Stimulated activated CD4-positive, alpha-beta T cell treated with anti-CD3 and anti-CD28 coated beads, Interleukin-1b, Interleukin-23, amount 100 ng/mL, for 1 hour (primary cell): ENCODE data around the gene TUBB4A.

Source experiments
- DNase-seq, 2 donors: peaks; one replicate each; pipeline ENCODE4 v3.0.0-alpha.2; 2020; ENCODE audit warnings: low read depth in 2 of 2

TUBB4A gene

DNA sequence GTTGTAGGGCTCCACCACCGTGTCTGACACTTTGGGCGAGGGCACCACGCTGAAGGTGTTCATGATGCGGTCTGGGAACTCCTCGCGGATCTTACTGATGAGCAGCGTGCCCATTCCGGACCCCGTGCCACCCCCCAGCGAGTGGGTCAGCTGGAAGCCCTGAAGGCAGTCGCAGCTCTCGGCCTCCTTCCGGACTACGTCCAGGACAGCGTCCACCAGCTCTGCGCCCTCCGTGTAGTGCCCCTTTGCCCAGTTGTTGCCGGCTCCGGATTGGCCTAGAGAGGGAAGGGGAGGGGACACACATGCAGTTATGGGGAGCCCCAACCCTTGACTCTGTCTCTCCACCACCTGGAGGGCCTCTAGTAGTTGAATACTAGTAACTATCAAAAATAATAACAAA lies 6.2 kb downstream of the TUBB4A start:
- no peak for DNase-seq

DNA sequence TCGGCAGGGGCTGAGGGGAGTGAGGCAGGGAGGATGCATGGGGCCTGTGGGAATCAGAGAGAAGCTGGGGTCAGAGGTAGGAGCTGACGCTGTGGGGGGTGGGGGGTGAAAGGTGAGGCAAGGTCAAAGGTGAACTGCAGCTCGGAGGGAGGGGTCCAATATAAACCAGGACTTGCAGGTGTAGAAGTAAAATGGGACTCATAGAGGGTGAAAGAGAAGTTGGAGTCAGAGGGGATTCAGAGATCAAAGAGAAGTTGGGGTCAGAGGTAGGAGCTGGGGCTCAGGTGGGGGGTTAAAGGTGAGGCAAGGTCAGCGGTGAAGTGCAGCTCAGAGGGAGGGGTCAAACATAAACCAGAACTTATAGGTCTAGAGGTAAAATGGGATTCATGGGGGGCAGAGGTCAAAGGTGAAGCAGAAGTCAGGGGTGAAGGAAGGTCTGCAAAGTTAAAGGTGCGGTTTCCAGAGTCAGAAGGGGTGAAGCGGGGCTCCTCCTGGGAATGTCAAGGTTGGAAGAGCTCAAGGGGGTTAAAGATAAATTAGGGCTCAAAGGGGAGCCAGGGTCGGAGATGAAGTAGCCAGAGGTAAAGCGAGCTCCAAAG lies 7.6 kb downstream of the TUBB4A start:
- no peak for DNase-seq

DNA sequence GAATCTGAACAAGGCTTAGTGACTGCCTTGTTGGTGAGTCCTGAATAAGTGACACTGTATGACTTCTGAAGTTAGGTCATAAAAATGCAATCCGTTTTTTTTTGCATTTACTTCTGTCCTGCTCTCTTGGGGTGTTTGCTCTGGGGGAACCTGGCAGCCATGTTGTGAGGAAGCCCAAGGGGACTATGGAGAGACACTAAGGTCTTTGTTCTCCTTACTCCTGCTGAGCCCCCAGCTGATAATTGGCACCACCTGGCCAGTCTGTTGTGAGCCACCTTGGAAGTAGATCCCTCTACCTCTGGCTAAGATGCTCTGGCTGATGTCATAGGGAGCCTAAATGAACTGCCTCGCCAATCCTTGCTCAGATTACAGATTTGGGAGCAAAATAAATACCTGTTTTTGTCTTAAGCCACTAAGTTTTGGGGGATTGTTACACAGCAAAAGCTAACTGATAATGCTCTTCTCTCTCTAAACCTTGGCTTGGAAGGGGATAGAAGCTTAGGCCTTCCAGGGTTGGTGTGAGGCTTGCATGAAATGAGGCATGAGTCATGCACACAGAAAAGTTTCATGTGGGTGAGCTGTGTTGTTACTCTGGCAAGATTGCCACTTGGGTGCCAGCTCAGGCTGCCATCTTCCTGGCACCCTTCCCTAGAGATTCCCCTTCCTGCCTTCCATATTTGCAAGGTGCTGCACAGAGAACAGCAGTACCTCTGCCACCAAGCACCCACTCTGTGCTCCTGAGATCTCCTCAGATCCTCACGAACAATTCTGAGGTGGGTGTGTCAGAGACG lies 10.1 kb downstream of the TUBB4A start:
- DNase-seq: no peak

GRCh38 chr19:6490134-6490533 lies 12.0 kb downstream of the TUBB4A start:
- DNase-seq: no peak

- DNase-seq: no peak
Observed at GRCh38 chr19:6489278-6490061, 12.6 kb downstream of the TUBB4A start.

DNA sequence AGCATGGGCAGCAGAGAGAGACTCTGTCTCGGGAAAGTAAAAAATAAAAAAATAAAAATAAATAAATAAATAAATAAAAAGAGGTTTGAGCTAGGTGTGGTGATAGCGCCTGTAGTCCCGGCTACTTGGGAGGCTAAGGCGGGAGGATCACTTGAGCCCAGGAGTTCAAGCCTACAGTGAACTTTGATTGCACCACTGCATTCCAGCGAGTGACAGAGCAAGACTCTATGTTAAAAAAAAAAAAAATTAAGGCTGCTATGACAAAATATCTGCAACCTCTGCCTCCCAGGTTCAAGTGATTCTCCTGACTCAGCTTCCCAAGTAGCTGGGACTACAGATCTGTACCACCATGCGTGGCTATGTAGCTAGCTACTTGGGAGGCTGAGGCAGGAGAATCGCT lies 17.3 kb downstream of the TUBB4A start:
- DNase-seq: no peak

GRCh38 chr19:6484230-6484629 lies 17.9 kb downstream of the TUBB4A start:
- no peak for DNase-seq

DNA sequence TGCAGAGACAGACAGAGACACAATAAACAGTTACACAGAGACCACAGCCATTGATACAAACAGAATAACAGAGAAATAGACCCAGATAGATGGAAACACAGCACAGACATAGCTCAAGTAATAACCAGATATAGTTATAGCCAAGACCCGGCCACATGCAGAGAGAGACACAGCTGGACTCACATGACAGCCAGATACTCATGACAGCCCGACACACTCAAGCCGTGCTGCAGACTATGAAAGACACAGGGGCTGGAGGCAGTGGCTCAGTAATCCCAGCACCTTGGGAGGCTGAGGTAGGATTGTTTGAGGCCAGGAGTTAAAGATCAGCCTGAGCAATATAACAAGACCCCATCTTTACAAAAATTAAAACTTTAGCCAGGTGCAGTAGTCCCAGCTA lies 18.9 kb downstream of the TUBB4A start:
- DNase-seq: no peak

- DNase-seq: no peak
Observed at GRCh38 chr19:6482343-6482686, 19.8 kb downstream of the TUBB4A start.

DNA sequence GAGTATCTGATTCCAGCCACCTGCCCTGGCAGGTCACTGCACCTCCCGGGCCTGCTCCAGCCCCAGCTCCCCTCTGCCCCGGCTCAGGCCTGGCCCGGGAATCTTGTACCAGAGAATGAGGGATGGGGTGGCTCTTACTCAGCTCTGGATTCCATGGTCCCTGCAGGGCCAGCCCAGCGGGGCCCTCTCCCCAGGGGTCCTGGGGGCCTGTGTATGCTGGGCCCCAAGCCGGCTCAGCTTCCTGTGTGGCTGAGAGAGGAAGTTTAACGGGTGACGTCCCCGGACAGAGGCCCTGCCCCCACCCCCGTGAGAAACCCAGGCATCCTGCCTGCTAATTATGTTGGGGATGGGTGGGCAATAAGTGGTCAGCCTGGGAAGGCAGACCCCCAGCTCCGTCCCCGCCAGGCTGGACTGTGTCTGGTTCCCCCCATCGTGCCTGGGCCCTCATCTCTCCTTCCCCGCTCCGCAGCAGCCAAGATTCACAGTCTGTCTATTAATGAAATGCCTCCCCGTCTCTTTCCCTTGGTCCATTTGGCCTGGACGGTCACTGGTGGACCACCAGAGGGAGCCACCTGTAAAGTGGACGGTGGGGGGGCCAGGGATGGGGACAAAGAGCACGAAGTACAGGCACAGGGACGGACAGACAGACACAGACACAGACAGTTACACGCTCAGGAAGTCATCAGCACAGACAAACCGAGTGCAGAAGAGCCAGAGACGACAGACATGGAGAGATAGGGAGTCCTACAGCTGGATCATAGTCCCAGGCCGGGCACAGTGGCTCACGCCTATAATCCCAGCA lies 20.4 kb downstream of the TUBB4A start, which contains the start of gene DENND1C:
Gene DENND1C, minus strand, starts transcription at position 247 of the 802 bp plus-strand sequence. Its CDS starts 92 bp downstream, at position 155.
- DNase-seq: peak in 1 of 2 donors; percentile 43

DNA sequence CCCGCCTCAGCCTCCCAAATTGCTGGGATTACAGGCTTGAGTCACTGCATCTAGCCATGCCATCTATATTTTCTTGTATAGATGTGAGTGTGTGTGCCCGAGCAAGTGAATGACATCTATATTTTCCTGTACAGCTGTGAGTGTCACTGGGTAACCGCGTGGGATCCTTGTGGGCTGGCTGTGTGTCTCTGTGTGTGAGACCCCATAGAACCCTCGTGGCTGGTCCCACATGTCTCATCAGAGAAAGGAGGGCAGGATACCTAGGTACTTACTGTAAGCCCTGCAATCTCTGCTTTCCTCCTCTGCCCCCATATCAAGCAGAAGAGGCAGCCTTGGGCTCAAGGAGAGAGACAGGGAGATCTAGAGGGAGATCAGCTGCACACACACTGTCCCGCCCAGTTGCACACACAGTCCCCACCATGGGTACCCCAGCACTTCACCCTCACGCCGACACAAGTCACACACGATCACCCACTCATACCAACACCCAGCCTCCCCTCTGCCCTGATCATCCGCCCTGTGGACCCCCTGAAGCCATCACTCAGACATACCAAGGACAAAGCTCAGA lies 21.2 kb downstream of the TUBB4A start:
- no peak for DNase-seq

DNA sequence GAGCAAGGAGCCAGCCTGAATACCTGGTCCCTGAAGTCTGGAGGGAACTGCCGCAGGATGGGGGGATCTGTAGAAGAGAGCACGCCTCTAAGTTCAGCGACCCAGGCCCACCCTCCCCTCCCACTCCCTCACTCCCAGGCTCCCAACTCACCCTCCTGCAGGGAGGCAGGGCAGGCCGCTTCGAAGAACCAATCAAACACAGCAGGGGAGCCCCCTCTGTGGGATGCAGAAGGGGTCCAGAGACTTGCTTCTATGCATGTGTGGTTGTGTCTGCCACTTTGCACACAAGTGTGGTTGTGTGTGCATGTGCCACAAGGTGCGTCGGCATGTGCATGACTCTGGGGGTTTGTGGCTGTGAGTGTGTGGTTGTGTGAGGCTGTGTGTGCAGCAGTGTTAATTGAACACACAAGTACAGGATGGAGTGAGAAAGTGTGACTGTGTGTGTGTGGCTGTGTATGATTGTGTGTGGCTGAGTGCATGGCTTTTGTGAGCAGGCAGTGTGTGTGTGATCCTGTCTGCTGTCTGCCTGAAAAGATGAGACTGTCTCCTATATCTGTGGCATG lies 22.2 kb downstream of the TUBB4A start:
- no peak for DNase-seq

GRCh38 chr19:6478815-6479214 lies 23.3 kb downstream of the TUBB4A start:
- no peak for DNase-seq

- no peak for DNase-seq
Observed at GRCh38 chr19:6476896-6477431, 25.1 kb downstream of the TUBB4A start.

- DNase-seq: peak in 1 of 2 donors; percentile 50
Observed at GRCh38 chr19:6476155-6476895, 25.8 kb downstream of the TUBB4A start.

- DNase-seq: no peak
Observed at GRCh38 chr19:6475321-6476108, 26.6 kb downstream of the TUBB4A start.

- no peak for DNase-seq
Observed at GRCh38 chr19:6473647-6474046, 28.5 kb downstream of the TUBB4A start.

DNA sequence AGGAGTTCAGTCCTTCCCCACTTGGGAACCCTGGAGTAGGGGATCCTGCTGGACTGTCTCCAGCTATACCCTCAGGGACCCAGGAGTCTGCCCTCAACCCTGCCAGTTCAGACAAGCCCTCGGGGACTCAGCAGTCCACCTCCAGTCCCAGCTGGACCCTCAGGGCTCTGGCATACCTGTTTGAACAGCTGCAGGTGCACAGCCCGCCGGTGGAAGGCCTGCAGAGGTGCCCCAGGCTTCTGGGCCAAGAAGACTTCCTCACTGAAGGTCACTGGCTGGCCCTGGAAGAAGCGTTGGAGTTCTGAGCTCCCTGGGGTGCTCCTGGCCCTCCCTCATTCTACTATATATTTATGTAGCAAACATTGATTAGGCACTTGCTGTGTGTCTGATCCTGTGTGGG lies 29.4 kb downstream of the TUBB4A start:
- no peak for DNase-seq

- no peak for DNase-seq
Observed at GRCh38 chr19:6471076-6471475, 31.0 kb downstream of the TUBB4A start.
